Non-pigmented ciliary epithelial cell (primary cell): Measurements from ENCODE around the gene TBC1D22A.

Source experiments
- DNase-seq: peaks from one replicate; pipeline ENCODE4 v3.0.0-alpha.2; 2010; ENCODE audit warnings: low read depth

The TBC1D22A gene

DNA sequence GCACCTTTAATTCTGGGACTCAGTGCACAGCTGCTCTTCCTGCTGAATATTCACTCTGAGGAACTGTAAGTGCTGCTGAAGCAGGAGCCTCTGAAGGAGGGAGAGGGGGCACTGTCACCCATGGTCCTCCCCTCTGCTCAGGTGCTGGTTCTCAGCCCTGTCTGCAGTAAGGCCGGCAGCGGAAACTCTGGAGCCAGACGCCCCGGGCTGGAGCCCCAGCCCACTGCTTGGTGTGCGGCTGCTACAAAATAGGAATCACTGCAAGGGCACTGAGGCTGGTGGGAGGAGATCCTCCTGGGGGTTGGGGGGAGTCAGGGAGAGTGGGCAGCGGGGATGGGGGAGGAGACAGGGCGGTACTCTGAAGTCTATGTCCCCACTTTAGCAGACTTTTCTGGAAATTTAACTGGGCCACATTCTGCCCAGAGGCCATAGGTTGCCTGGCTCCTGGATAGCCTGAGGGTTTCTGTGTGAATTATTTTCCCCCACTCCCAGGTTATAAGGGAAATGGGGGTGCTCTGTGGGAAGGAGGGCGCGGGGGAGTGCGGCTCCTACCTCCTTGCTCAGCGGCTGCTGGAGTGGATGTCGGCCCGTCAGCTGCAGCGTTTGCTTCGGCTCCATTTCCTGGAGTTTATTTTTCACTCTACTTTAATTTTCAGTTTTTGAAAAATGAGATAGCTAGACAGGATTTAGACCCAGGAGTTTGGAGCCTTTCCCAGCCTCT, 33.6 kb downstream of the TBC1D22A start:
- DNase-seq = no peak

DNA sequence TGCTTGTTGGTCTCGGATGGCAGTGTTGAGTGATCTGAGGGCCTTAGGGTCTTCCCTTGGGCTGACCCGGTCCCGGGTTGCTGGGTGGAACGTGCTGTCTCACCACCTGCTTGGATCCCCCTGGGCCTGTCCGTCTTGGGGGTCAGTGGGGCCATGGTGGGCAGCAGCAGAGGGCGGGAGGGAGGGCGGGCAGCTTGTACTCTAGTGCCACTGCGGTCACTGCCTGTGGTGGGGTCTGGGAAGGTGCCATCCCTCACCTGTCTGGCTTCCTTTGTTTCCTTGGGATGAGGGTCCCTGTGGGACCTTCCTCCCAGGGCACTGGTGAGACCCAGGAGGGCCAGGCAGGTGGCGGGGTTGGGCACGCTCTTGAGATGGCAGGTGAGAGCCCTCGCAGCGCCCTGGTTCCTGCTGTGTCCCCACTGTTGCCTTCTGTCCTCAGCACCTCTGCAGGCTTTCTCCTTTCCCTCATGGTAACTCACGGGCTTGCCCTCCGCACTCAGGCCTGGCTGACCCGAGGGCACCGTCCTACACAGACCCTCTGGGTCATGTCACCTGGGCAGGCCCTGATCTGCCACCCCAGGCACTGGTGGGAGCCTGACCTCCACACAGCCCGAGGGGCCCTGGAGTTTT, 34.2 kb downstream of the TBC1D22A start:
- DNase-seq = no peak

DNA sequence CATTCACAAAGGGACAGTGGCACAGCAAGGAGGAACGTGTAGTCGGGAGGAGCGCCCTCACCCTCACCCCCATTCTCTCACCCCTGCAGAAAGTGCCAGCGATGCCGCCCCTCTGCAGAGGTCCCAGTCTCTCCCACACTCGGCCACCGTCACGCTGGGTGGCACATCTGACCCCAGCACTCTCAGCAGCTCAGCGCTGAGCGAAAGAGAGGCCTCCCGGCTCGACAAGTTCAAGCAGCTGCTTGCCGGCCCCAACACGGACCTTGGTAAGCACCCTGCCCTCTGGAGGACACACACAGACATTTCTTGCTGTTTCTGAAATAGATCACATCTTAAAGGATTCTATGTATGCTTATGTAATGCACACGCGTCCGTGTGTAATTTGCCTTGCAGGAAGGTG, 34.9 kb downstream of the TBC1D22A start:
- peak; percentile 23 for DNase-seq

DNA sequence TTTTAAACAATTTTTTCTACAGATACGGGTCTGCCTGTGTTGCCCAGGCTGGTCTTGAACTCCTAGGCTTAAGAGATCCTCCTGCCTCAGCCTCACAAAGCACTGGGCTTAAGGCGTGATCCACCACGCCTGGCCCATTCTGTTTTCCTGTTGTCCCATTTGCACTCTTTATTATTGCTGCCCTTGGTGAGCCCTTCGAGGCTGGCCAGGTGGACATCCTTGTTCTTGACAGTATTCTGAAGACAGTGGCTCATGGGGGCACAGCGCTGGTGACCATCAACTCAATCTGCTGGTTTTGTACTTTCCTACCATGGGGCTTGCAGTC, 35.6 kb downstream of the TBC1D22A start:
- DNase-seq = no peak

DNA sequence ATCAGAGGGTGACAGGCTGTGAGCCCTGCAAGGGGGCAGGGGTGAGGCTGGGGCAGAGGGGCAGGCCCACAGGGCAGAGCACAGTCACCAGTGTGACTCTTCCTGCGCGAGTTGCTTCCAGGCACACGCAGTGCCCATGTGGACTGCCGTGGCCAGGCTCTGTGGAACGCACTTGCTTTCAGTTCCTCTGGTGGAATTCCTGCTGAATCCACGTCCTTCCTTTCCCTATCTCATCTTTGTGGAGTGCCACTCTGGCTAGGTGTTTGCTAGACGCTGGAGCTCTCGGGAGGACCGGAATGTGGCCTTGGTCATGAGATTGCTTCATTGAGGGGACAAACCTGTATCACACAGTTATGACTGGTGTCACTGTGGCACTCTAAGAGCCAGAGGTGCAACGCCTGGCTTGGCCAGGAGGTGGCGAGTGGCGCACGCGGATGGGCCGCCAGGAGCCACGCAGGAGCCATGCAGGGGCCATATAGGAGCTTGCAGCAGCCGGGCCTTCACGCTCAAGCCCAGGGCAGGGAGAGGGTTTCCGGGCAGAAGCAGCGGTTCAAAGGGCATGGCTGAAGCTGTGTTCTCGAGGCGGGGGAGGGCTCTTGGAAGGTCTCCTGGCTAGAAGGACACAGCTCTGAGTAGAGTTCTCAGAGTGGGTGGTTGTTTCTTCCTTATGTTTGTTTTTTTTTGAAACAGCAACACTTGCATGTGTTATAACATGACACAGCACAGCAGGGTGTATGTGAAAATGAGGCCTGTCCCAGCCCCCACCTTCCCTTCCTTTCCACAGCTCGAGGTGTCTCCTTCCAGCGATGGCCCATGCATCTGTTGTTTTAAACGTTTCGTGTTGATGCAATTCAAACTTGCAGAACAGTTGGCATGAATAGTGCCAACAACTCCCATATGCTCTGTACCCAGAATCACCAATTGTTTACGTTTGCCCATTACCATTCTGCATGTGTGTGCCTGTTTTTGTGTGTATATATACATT, 36.2 kb downstream of the TBC1D22A start:
- peak; percentile 18 for DNase-seq

DNA sequence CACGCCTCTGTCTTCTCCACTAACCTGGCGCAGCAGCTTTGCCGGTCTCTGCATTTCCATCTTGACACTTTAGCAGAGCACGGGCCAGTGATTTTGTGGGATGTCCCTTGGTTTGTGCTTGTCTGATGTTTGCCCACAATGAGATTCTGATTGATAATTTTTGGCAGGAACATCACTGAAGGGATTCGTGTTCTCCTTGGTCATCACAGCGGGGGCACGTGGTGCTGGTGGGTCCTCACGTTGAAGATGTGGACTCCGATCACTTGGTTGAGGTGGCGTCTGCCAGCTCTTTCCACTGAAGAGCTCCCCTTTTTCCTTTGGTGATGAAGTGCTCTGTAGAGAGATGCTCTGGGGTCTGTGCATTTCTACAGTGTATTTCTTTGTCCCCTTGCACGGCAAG, 37.2 kb downstream of the TBC1D22A start:
- DNase-seq = no peak

DNA sequence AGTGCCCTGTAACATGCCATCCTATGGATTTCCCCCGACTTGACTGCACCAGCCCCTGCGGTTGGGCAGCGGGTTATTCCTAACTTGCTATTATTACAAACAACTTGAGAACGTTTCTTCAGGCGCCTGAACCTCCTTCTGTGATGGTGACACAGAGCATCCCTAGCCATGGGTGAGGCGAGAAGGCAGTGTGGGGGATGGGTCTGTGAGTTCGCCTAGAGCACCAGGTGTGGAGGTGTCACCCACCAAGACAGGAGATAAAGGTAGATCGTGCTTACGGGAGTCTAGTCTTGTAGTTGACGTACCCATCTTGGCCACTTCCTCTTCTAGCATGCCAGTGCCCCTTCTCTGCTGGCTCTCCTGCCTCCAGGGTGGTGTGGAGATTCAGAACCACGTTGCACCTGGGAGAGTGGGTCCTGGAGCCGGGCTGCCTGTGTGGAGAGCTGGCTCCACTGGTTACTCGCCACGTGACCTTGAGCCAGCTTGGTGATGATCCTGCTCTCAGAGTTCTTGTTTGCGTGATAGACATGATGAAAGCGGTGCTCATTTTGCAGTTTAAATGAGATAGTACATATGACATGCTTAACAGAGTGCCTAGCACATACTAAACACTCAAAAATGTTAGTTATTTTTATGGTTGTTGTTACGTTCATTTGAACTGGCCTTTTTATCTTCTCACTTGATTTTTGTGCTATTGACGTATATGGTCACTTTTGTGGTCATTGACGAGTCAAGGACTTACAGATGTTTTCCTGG, 37.8 kb downstream of the TBC1D22A start:
- no peak for DNase-seq

DNA sequence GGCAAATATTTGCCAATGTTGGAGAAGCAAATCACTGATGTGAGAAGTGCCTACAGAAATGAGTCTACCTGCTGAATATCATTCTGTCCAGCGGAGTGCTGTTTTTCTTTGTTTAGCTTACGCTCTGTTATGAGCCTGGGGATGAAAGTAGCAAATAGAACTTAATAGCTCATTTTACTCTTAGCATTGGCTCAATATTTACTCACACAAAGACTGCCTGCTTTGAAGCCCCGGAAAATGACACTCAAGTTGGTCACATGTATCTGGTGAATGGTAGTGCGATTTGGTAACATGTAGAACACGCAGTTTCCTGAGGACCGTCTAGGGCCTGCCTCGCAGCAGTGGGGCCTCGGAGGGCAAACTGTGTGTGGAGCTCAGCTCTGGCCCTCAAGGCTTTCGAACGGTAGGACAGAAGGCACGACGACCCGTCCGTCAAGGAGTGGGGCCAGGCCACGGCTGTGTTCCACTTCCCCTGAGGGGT, 38.9 kb downstream of the TBC1D22A start:
- no peak for DNase-seq

DNA sequence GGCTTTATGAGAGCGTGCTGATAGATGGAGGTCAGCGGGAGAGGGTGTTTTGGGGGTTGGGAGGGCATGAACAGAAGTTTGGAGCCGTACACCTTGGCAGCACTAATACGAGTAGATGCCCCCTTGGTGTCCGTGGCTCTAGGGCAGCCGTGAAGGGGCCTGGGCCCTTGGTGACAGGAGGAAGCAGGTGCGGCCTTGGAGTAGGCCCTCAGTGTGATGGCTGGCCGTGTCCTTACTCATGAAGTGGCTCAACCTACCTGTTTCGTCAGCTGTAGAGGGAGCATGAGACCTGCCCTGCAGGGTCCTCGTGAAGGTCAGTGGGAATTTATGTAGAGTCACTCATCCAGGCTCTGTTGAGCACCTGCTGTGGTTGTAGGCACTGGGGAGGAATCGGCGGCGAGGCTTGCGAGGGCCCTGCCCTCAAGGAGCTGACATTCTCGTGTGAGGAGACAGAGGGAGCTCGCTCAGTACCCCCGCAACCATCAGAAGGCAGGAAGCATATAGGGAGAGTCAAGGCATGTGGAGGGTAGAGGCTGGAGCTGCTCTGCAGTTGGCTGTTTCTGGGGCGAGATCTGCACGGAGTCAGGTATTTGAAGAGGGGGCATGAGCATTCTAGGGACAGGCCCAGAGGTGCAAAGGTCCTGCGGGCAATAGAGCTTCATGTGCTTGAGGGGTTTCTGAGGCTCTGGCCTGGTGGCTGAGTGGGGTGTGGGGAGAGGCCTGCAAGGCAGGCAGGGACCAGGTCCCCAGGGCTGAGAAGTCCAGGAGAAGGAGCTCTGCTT, 39.6 kb downstream of the TBC1D22A start:
- no peak for DNase-seq

DNA sequence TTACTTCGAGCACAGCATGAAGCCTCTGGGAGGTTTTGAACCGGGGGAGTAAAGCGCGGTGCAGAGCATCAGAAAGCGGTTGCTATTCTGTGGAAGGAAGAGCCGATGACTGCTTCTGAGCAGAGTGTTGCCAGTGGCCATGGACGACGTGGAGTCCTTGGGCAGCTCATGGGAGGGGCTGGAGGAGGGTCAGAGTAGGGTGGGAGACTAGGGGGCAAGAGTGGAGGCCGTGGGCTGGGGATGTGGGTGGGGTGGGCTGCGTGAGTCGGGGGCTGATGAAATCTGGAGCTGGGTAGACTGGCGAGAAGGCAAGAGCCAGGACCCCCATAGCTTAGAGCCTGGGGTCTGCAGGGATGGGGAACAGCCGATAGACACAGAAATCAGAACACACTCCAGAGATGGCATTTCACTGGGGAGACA, 40.2 kb downstream of the TBC1D22A start:
- DNase-seq = no peak

DNA sequence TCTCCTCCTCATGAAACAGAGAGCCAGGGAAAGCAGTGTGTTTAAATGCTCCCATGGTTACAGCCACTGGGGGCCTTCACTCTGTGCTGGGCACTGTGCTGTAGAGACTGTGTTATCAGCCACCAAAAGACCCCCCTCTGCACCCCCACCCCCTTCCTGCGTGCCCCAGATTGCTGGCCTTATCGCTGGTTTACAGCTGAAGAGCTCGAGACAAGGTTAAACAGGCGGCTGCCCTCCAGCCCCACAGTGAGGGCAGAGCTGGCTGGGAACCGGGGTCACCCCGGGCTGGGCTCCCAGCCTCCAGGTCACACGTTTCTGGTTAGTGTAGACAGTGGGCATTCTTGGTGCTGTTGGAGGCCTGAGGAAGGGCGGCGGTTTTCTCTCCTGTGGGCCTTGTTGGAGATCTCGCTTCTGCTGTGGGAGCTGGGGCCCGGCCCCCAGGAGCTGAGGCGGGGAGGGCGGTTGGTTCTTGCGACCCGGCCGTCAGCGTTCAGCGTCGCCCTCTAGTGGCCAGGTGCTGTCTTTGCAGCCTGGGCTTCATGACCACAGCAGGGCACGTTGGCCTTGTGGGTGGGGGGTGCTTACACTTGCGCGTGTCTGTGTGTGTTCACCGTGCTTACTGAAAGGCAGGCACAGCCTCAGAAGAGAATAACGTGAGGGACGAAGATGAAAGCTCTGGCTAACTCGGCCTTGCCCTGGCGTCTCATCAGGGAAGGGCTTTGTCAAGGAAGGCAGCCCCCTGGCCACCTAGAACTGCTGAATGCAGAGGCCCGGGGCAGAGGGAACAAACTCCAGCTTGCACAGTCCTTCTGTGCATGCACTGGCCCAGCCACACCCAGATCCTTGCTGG, 40.8 kb downstream of the TBC1D22A start:
- no peak for DNase-seq

DNA sequence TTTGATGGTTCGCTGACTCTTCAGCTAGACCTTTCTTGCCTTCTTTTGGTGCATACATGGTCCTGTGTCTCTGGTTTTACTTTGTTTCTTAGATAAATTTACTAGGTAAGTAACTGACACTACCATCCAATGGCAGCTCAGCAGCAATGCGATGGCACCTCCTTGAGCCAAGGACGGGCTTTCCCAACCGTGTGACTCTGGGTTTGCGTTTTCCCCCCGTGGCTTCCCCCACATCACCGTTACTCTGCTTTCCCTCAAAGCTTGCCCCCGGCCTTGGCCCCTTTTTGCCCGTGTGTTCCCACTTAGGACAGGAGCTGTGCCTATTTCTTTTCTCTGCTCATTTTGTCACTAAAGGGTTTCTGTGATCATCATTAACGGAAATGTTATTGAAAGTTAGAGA, 41.5 kb downstream of the TBC1D22A start:
- DNase-seq = no peak

DNA sequence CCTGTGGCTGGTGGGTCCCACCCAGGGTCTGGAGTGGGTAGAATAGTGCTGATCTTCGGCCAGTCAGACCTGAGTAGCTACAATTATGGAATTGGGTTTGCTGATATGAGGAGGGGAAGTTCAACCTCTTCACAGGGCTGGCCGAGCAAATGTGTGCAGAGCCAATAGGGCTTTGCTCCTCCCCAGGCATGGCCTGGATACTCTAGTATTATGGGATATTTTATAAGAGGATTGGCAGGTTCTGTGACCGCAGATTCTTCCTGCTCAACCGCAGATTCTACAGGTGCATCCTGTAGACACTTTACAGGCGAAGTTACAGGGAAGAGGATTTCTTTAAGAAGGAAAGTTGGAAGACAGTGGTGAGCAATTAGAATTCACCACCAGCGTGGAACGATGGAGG, 44.3 kb downstream of the TBC1D22A start:
- no peak for DNase-seq

DNA sequence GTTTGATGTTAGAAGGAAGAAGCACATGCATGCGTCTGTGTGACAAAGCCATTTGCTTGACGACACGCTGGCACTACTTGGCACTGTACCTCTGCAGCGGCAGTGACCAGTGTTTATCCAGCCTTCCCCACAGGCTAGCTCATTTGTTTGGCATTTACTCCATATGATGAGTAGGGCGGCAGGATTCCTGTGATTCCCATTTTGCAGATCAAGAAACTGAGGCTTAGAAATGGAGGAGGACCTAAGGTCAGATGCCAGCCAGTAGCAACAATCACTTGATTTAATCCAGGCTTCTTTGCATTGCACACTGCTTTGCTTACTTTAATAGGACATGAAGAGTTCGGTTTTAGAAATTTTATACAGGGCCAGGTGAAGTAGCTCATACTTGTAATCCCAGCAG, 45.0 kb downstream of the TBC1D22A start:
- DNase-seq = no peak

DNA sequence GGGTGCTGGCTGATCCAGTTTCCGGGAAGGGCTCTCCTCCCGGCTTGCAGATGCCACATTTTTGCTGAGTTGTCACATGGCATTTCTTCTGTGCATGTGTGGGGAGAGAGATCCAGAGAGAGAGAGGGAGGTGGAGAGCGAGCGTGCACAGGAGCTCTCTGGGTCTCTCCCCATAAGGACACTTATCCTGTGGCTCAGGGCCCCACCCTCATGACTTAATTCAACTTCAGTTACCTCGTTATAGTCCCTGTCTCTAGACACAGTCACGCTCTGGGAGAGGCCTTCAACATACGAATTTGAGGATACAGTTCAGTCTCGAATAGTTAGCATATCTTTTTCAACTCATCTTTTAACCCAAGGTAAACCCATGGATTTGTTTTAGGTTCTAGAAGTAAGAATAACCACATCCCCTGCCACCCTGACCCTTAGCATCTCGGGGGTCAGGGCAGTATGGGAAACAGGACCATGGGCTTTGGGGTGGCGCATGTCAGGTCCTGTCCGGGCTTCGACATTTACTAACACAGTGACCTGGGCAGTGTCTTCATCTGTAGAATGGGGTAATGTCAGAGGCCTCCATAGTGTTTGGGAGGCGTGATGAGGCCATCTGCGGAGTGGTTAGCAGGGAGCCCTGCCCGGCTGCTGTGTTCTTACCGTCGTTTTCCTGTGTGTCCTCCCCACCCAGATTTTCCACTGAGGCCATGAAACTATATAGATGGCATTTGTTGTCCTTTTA, 46.9 kb downstream of the TBC1D22A start:
- no peak for DNase-seq

DNA sequence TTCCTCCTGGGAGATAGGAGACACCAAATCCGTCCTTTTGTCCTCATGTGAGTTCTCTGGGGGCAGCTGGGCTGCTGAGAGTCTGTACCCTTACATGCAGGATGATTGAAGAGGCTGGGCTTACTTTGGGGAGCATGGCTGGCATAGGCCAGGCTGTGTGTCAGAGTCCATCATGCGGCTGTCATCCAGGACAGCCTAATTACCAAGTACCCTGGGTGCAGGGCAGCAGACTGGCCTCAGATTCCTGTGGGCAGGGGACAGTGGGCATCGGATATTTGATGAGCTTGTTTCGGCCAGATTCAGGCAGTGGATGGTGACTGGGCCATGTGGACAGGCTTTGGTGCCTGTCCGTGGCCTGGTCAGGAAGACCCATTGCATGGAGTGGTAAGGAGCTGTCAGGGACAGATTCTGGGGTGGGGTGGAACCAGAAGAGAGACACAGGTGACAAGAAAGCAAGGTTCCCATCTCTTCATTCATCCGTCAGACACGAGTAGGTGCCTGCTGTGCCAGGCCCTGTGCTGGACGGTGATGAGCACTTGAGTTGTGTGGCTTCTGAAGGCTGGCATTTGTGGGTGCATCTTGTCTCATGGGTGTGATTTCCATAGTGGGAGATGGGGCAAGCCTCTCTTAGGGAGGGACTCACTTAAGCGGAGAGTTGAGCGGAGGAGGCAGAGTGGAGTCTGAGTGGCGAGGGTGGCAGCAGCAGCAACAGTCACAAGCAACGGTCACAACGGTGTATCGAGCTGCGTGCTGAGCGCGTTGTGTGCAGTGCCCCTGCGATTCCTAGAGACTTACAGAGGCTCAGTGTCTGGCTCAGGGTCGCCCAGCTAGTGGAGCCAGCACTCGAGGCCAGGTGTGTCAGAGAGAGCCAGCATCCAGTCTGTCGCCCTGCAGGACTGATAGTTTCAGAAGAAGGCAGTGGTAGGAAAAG, 48.7 kb downstream of the TBC1D22A start:
- no peak for DNase-seq

DNA sequence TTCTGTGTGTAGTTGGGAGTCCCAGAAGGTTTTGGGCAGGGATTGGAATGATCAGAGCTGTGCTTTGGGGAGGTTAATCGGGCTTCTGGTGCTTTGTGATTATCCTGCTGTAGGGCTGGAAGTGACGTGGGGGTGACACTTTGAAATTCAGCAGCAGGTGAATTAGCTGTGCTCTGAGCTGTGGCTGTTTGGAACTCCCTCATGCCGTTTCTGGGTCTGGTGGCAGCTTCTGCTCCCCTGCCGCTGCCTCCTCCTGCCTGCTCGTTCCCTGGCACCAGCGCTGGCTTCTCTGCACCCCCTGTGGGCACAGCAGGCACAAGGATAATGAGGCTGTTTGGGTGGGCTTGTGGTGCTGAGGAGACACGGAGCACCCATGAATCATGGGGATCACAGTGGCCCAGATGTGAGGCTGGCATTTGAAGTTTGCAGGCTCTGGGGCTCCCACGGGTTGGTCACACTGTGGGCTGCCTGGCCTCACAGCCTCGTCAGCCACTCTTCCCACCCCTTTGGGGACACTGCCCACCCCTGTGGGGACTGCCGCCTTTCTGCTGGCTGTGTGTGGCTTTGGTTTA, 49.7 kb downstream of the TBC1D22A start:
- DNase-seq = no peak

DNA sequence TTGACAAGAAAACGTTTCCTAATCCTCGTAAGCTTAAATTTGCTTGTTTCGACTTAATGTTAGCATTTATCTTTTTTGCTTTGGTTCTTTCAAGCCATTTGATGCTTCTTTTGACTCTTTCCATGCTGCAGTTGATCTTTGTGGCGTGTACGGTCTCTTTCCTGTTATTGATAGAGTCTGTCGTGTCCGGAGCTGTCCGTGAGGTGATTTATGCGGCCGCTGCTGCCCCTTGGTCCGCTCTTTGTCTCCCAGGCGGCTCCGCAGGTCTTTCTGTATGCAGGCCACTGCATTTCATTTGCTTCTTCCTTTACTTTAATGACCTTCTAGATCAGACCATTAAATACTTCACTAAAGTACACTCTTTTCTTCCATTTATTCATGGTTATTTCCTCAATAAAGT, 50.3 kb downstream of the TBC1D22A start:
- DNase-seq = no peak
